ENCODE data around the gene ITPRIPL2. TPM values are rescaled to one million over a fixed set of nuclear protein-coding genes. Genes with fewer than 3 reads are reported as not detected.

ITPRIPL2 gene
- total and polyA plus RNA-seq, 2 of the 13 experiments (the other 11 are each of a cell fraction or from before 2014, with no cell fraction given) = 5.9 to 12.6 TPM

DNA sequence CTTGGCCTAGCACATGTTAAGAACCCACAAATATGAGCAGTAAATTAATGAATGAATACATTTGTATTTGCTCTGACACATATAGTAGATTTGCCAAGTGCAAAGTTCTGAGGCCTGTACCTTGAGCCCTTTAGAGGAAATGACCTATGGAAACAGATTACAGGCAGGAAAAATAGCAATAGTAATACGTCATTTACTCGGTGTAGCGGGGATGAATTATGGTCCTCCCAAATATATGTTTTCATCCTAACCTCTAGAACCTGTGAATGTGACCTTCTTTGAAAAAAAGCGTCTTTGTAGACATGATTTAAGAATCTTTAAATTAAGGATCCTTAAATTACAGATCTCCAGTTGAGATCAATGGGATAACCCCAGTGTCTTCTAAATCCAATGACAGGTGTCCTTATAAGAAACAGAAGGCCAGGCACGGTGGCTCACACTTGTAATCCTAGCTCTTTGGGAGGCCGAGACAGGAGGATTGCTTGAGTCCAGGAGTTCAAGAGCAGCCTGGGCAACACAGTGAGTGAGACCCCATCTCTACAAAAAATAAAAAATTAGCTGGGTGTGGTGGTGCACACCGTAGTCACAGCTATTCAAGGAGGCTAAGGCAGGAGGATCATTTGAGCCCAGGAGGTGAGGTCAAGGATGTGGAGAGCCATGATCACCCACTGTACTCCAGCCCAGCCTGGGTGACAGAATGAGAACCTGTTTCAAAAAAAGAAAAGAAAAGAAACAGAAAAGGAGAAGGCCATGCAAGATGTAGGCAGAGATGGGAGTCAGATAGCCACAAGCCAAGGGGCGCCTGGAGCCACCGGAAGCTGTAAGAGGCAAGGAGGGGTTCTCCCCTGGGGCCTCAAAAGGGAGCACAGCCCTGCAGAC is 5.1 kb upstream of the ITPRIPL2 start:
- Histone ChIP-seq H3K4me1 (ENCODE audit: insufficient read depth, low read length) (peaks cover 92% of the 10 kb centered on the region), H3K27me3 (ENCODE audit: control insufficient read depth in 1 of 2, insufficient read depth in 2 of 2, low read length in 2 of 2) (peaks cover 0 to 9% of the 10 kb centered on the region in 2 experiments; a peak in 3 of 5 replicates), H3K36me3 (replicated peaks in 1 of 2; ENCODE audit: control insufficient read depth in 1 of 2, insufficient read depth in 2 of 2, low read length in 2 of 2) (no peaks in the 10 kb centered on the region), H3K9me3 (ENCODE audit: low read length) (no peaks in the 10 kb centered on the region), H3K9ac (ENCODE audit: insufficient read depth, low read depth, low read length) (peak overlapping the region; percentile 72), H3K27ac (ENCODE audit: extremely low read length, insufficient read depth, low read length) (peak overlapping the region; percentile 82), H3K79me2 (ENCODE audit: insufficient read depth, low read length) (no peaks in the 10 kb centered on the region), H3K4me3 (replicated peaks in 1 of 3; ENCODE audit: insufficient read depth in 1 of 3, low read depth in 2 of 3, low read length in 3 of 3) (peak overlapping the region; percentile 27 to 56 (median 37); a peak in 5 of 6 replicates), H2AFZ (ENCODE audit: low read length) (peak overlapping the region; percentile 44), H4K20me1 (ENCODE audit: insufficient read depth, low read length) (no peaks in the 10 kb centered on the region), H3K4me2 (ENCODE audit: low read depth, low read length) (peak overlapping the region; percentile 91)
- no TSS peak for BruUV-seq (replicated peaks)
- 9% methylated on average over 9 of the region's 9 CpGs for WGBS (ENCODE audit: low lambda C conversion rate)
- FAIRE-seq = peak; percentile 21
- POLR2A ChIA-PET = interaction anchor here (1.1 to 12.1 kb wide), 12 partner anchors 8 to 307 kb away, joined by 3 to 239 read pairs (median 4); partner anchors contain the start of genes ARL6IP1 and TMC7
- intact Hi-C loops (cut with micrococcal nuclease; ENCODE audit: unreplicated experiment) (loop anchor here (2.0 to 10.0 kb wide), 2 partner anchors 22 to 1316 kb away; no protein-coding TSS in a partner anchor), in situ Hi-C loops (cut with HindIII; ENCODE audit: extremely low pct_ligation_motif_present, low pct_unique_long_range_greater_than_20kb) (no loop called here)
- DNase-seq (ENCODE audit: low spot score) = peak; percentile 95
- CTCF ChIA-PET (ENCODE audit: low intra/inter-chr PET ratio, low total read pairs) = interaction anchor here (2.6 kb wide), 1 partner anchor 22 kb away, joined by 8 read pairs; no protein-coding TSS in a partner anchor
- peak; percentile 68 for ATAC-seq
- no peak for TF ChIP-seq GZF1 (CRISPR knock-in tag; IDR thresholded peaks at IDR 0.05)
- peak; percentile 60; the same call in 1 of the 2 replicates for TF ChIP-seq ZMYM3 (CRISPR knock-in tag; IDR thresholded peaks at IDR 0.05)
- no peak for TF ChIP-seq FOXK2 (IDR thresholded peaks at IDR 0.05)
- peak; percentile 26; the same call in 1 of the 2 replicates for TF ChIP-seq MEF2D (CRISPR knock-in tag; IDR thresholded peaks at IDR 0.05)
- TF ChIP-seq ZFP36L1 (CRISPR knock-in tag; IDR thresholded peaks at IDR 0.05) = no peak; the same call in 1 of the 2 replicates
- TF ChIP-seq ZSCAN20 (CRISPR knock-in tag; IDR thresholded peaks at IDR 0.05; ENCODE audit: borderline replicate concordance) = peak; percentile 82; the same call in 1 of the 2 replicates
- no peak for TF ChIP-seq ZSCAN9 (CRISPR knock-in tag; IDR thresholded peaks at IDR 0.05; ENCODE audit: borderline replicate concordance)
- TF ChIP-seq CREB1 (IDR thresholded peaks at IDR 0.05) = peak; percentile 92
- peak; percentile 81 for TF ChIP-seq CREB1 (CRISPR knock-in tag; IDR thresholded peaks at IDR 0.05)
- TF ChIP-seq, protein P1, sequence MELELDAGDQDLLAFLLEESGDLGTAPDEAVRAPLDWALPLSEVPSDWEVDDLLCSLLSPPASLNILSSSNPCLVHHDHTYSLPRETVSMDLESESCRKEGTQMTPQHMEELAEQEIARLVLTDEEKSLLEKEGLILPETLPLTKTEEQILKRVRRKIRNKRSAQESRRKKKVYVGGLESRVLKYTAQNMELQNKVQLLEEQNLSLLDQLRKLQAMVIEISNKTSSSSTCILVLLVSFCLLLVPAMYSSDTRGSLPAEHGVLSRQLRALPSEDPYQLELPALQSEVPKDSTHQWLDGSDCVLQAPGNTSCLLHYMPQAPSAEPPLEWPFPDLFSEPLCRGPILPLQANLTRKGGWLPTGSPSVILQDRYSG (CRISPR knock-in tag; IDR thresholded peaks at IDR 0.05) = 0 out of 2 replicates have a peak, but pooled peaks have one; percentile 70
- no peak; the same call in 1 of the 2 replicates for TF ChIP-seq YEATS2 (CRISPR knock-in tag; IDR thresholded peaks at IDR 0.05; ENCODE audit: borderline replicate concordance)
- TF ChIP-seq, protein P2, sequence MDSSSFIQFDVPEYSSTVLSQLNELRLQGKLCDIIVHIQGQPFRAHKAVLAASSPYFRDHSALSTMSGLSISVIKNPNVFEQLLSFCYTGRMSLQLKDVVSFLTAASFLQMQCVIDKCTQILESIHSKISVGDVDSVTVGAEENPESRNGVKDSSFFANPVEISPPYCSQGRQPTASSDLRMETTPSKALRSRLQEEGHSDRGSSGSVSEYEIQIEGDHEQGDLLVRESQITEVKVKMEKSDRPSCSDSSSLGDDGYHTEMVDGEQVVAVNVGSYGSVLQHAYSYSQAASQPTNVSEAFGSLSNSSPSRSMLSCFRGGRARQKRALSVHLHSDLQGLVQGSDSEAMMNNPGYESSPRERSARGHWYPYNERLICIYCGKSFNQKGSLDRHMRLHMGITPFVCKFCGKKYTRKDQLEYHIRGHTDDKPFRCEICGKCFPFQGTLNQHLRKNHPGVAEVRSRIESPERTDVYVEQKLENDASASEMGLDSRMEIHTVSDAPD (CRISPR knock-in tag; IDR thresholded peaks at IDR 0.05) = 0 out of 2 replicates have a peak, but pooled peaks have one; percentile 40
- TF ChIP-seq POLR2A (IDR thresholded peaks at IDR 0.05; ENCODE audit: insufficient read depth in 1 of 2, low read depth in 2 of 2, low read length in 2 of 2) = 0 out of 4 replicates have a peak, but pooled peaks of 1 of the 2 experiments have one; percentile 20
- peak; percentile 74; the same call in 1 of the 2 replicates for TF ChIP-seq JUND (CRISPR knock-in tag; IDR thresholded peaks at IDR 0.05)
- TF ChIP-seq, protein P3, sequence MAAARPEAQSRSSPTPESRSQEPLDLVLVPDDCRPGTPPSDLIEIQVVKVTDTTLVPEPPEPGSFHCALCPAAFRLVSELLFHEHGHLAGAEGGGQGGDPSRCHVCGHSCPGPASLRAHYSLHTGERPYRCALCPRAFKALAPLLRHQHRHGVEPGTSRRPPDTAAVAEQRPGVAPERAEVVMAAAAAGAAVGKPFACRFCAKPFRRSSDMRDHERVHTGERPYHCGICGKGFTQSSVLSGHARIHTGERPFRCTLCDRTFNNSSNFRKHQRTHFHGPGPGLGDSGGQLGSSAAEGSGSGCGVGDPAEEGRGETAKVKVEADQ (CRISPR knock-in tag; IDR thresholded peaks at IDR 0.05; ENCODE audit: borderline replicate concordance) = 0 out of 2 replicates have a peak, but pooled peaks have one; percentile 4
- TF ChIP-seq, protein P4, sequence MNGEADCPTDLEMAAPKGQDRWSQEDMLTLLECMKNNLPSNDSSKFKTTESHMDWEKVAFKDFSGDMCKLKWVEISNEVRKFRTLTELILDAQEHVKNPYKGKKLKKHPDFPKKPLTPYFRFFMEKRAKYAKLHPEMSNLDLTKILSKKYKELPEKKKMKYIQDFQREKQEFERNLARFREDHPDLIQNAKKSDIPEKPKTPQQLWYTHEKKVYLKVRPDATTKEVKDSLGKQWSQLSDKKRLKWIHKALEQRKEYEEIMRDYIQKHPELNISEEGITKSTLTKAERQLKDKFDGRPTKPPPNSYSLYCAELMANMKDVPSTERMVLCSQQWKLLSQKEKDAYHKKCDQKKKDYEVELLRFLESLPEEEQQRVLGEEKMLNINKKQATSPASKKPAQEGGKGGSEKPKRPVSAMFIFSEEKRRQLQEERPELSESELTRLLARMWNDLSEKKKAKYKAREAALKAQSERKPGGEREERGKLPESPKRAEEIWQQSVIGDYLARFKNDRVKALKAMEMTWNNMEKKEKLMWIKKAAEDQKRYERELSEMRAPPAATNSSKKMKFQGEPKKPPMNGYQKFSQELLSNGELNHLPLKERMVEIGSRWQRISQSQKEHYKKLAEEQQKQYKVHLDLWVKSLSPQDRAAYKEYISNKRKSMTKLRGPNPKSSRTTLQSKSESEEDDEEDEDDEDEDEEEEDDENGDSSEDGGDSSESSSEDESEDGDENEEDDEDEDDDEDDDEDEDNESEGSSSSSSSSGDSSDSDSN (CRISPR knock-in tag; IDR thresholded peaks at IDR 0.05) = no peak
- peak; percentile 30; the same call in 1 of the 2 replicates for TF ChIP-seq HOXA3 (CRISPR knock-in tag; IDR thresholded peaks at IDR 0.05)
- TF ChIP-seq CHD4 (IDR thresholded peaks at IDR 0.05; ENCODE audit: borderline replicate concordance, low read length) = 0 out of 2 replicates have a peak, but pooled peaks have one; percentile 67

Measured in HepG2 (cell line).